Thoracic aorta (tissue), 2 donors: ENCODE results near the gene ZIC4. TPM values are rescaled to one million over a fixed set of nuclear protein-coding genes. Genes with fewer than 3 reads are reported as not detected.

ENCODE experiments used
- ATAC-seq: fragments of 150-250 bp; one replicate; pipeline ENCODE4 v1.8.0; 2017; ENCODE audit warnings: low read depth; ENCODE audit not compliant: insufficient number of reproducible peaks, low FRiP score
- DNase-seq: peaks from one replicate; pipeline ENCODE4 v3.0.0-alpha.2; 2020; ENCODE audit warnings: low spot score
- H3K27ac ChIP-seq, 2 donors: fragments of 200-600 bp; sonication (generic); 1 replicate in 1 of 2; 2 replicates in 1 of 2; pipeline ENCODE4 v1.5.1; 2016; ENCODE audit warnings: mild to moderate bottlenecking in 2 of 2, moderate library complexity in 2 of 2
- H3K27me3 ChIP-seq: fragments of 200-600 bp; sonication (generic); replicated peaks from 2 replicates; pipeline ENCODE4 v1.6.0; 2016; ENCODE audit warnings: mild to moderate bottlenecking; ENCODE audit not compliant: insufficient read depth
- H3K36me3 ChIP-seq: fragments of 200-600 bp; sonication (generic); one replicate; pipeline ENCODE4 v1.5.1; 2016
- H3K4me1 ChIP-seq, 2 donors: fragments of 200-600 bp; sonication (generic); 1 replicate in 1 of 2; 2 replicates in 1 of 2; pipeline versions ENCODE4 v1.5.1 to v1.6.0; 2016; ENCODE audit warnings: low read depth in 2 of 2, mild to moderate bottlenecking in 1 of 2; ENCODE audit not compliant: control insufficient read depth in 1 of 2
- H3K4me3 ChIP-seq: fragments of 200-600 bp; sonication (generic); 2 replicates; pipeline ENCODE4 v1.5.1; 2016; ENCODE audit warnings: mild to moderate bottlenecking
- H3K9me3 ChIP-seq: fragments of 200-600 bp; sonication (generic); 2 replicates; pipeline ENCODE4 v1.5.1; 2016
- CTCF ChIP-seq: fragments of 200-600 bp; sonication (generic); IDR thresholded peaks from one replicate; pipeline ENCODE4 v1.5.1; 2019; ENCODE audit warnings: antibody characterized with exemption
- total RNA-seq, 2 donors: library from RNA; depleted of rRNA; stranded (reverse); fragments of >200 nt; gene quantifications; one replicate each; pipeline versions ENCODE4 v1.1.0 to v1.2.3, GENCODE V29; 2016

Gene ZIC4
- total RNA-seq, 2 donors from 2014 or later, result not detected

GRCh38 chr3:147428326-147428725 is 22.0 kb upstream of the ZIC4 start:
- H3K9me3 ChIP-seq, result no peaks in the 10 kb centered on the region
- peaks cover 10% of the 10 kb centered on the region for H3K27me3 ChIP-seq
- ATAC-seq, result no peak
- no peak for TF ChIP-seq CTCF
- no peaks in the 10 kb centered on the region for H3K4me1 ChIP-seq
- no peak overlapping the region for H3K4me3 ChIP-seq
- DNase-seq, result no peak
- no peak overlapping the region for H3K27ac ChIP-seq
- H3K36me3 ChIP-seq, result no peaks in the 10 kb centered on the region

GRCh38 chr3:147427746-147428145 is 21.4 kb upstream of the ZIC4 start:
- H3K4me1 ChIP-seq, result no peaks in the 10 kb centered on the region
- ATAC-seq, result no peak
- no peak for TF ChIP-seq CTCF
- H3K9me3 ChIP-seq, result no peaks in the 10 kb centered on the region
- H3K27ac ChIP-seq, result no peak overlapping the region
- DNase-seq, result no peak
- no peaks in the 10 kb centered on the region for H3K36me3 ChIP-seq
- H3K27me3 ChIP-seq, result peaks cover 13% of the 10 kb centered on the region
- H3K4me3 ChIP-seq, result no peak overlapping the region

- DNase-seq (no peak), ATAC-seq (no peak)
- H3K9me3 ChIP-seq, result no peaks in the 10 kb centered on the region
- peaks cover 13% of the 10 kb centered on the region for H3K27me3 ChIP-seq
- H3K4me1 ChIP-seq, result peaks cover 0 to 2% of the 10 kb centered on the region in 2 donors
- H3K4me3 ChIP-seq, result no peak overlapping the region
- H3K27ac ChIP-seq, result no peak overlapping the region
- no peaks in the 10 kb centered on the region for H3K36me3 ChIP-seq
- no peak for TF ChIP-seq CTCF
Observed at GRCh38 chr3:147426931-147427330, 20.6 kb upstream of the ZIC4 start.

- peaks cover 13% of the 10 kb centered on the region for H3K27me3 ChIP-seq
- H3K4me3 ChIP-seq, result no peak overlapping the region
- no peak overlapping the region for H3K27ac ChIP-seq
- TF ChIP-seq CTCF, result no peak
- H3K36me3 ChIP-seq, result no peaks in the 10 kb centered on the region
- DNase-seq, result no peak
- ATAC-seq, result no peak
- no peaks in the 10 kb centered on the region for H3K9me3 ChIP-seq
- peaks cover 0 to 2% of the 10 kb centered on the region in 2 donors for H3K4me1 ChIP-seq
Observed at GRCh38 chr3:147425388-147425850, 19.1 kb upstream of the ZIC4 start.

- peak overlapping the region in 1 of 2 donors; percentile 58 for H3K27ac ChIP-seq
- DNase-seq, result no peak
- TF ChIP-seq CTCF, result no peak
- no peak for ATAC-seq
- peaks cover 0 to 2% of the 10 kb centered on the region in 2 donors for H3K4me1 ChIP-seq
- no peak overlapping the region for H3K4me3 ChIP-seq
- no peaks in the 10 kb centered on the region for H3K9me3 ChIP-seq
- peaks cover 13% of the 10 kb centered on the region for H3K27me3 ChIP-seq
- H3K36me3 ChIP-seq, result no peaks in the 10 kb centered on the region
Observed at GRCh38 chr3:147424581-147425387, 18.4 kb upstream of the ZIC4 start.
